IPS-20b (cell line): ENCODE measurements around the gene MAGI2.

Experiments
- H3K27ac ChIP-seq: one replicate; pipeline ENCODE4 v1.5.1; 2013; ENCODE audit warnings: low read length
- H3K27me3 ChIP-seq: 2 replicates; pipeline ENCODE4 v1.6.1; 2013; ENCODE audit warnings: mild to moderate bottlenecking, low read length, inconsistent platforms; ENCODE audit not compliant: insufficient read depth
- H3K36me3 ChIP-seq: 2 replicates; pipeline ENCODE4 v1.6.1; 2013; ENCODE audit warnings: low read depth, mild to moderate bottlenecking, inconsistent platforms, low read length, moderate library complexity; ENCODE audit not compliant: insufficient read depth
- H3K4me1 ChIP-seq: 2 replicates; pipeline ENCODE4 v1.6.1; 2013; ENCODE audit warnings: mild to moderate bottlenecking, control low read depth, inconsistent platforms, low read length, moderate library complexity; ENCODE audit not compliant: insufficient read depth
- H3K4me3 ChIP-seq: 2 replicates; pipeline ENCODE4 v1.5.1; 2013; ENCODE audit warnings: mild to moderate bottlenecking, low read length, inconsistent platforms
- H3K9ac ChIP-seq: 2 replicates; pipeline ENCODE4 v1.6.1; 2013; ENCODE audit warnings: low read depth, mild to moderate bottlenecking, inconsistent platforms, low read length, moderate library complexity
- H3K9me3 ChIP-seq: 2 replicates; pipeline ENCODE4 v1.6.1; 2013; ENCODE audit warnings: mild to moderate bottlenecking, low read depth, low read length, inconsistent platforms; ENCODE audit not compliant: insufficient read depth

MAGI2 gene

GRCh38 chr7:78642751-78643150, 810.7 kb downstream of the MAGI2 start:
- H3K9ac ChIP-seq, result no peak overlapping the region
- H3K4me3 ChIP-seq, result no peak overlapping the region
- no peaks in the 10 kb centered on the region for H3K36me3 ChIP-seq
- H3K4me1 ChIP-seq, result no peaks in the 10 kb centered on the region
- H3K27me3 ChIP-seq, result no peaks in the 10 kb centered on the region
- H3K27ac ChIP-seq, result no peak overlapping the region
- no peaks in the 10 kb centered on the region for H3K9me3 ChIP-seq

DNA sequence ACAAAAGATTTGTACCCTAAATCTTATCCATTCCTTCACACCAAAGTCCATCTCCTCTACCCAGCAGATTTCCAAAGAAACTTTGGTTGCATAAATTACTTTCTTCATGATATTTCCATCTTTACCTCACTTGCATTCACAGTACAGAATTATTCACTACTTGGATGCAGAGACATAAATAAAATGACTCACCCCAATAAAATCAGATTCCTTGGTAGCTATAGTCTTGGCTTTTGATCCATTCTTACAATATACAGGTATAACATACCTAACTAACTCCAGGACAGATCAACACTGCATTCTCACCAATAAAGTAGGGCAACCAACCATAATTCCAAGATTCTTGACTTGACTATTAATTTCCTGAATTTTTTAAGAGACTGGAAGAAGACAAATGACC, 815.1 kb downstream of the MAGI2 start:
- peaks cover 3% of the 10 kb centered on the region; the same call in 1 of the 2 replicates for H3K4me1 ChIP-seq
- H3K9ac ChIP-seq, result no peak overlapping the region
- H3K9me3 ChIP-seq, result no peaks in the 10 kb centered on the region
- H3K27me3 ChIP-seq, result no peaks in the 10 kb centered on the region
- no peak overlapping the region for H3K4me3 ChIP-seq
- no peaks in the 10 kb centered on the region for H3K36me3 ChIP-seq
- H3K27ac ChIP-seq, result no peak overlapping the region

- no peak overlapping the region for H3K9ac ChIP-seq
- H3K4me3 ChIP-seq, result no peak overlapping the region
- no peaks in the 10 kb centered on the region for H3K9me3 ChIP-seq
- H3K36me3 ChIP-seq, result no peaks in the 10 kb centered on the region
- no peak overlapping the region for H3K27ac ChIP-seq
- no peaks in the 10 kb centered on the region for H3K27me3 ChIP-seq
- H3K4me1 ChIP-seq, result peaks cover 3% of the 10 kb centered on the region; the same call in 1 of the 2 replicates
These were observed 816.7 kb downstream of the MAGI2 start for GRCh38 chr7:78636727-78637126.

GRCh38 chr7:78635026-78635793, 818.3 kb downstream of the MAGI2 start:
- no peak overlapping the region for H3K4me3 ChIP-seq
- no peak overlapping the region for H3K9ac ChIP-seq
- no peaks in the 10 kb centered on the region for H3K27me3 ChIP-seq
- H3K4me1 ChIP-seq, result peaks cover 3% of the 10 kb centered on the region; the same call in 1 of the 2 replicates
- H3K36me3 ChIP-seq, result no peaks in the 10 kb centered on the region
- no peak overlapping the region for H3K27ac ChIP-seq
- no peaks in the 10 kb centered on the region for H3K9me3 ChIP-seq

DNA sequence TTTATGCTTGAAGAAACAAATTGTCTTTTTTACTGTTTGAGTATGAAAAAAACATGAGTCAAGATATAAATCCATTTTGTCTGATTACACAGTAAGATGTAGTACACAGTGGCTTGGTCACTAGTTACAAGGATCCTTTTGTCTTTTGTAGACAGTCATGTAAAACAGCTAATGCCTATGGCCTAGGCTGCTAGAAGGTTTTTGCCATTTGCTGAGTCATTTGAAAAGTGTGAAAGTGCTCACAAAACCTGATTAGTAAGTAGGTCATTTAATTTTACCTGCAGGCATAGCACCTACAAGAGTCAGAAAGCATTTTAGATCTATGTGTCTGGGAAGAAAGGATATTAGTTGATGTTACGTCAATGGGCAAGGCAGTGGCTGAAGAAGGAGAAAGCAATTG, 819.4 kb downstream of the MAGI2 start:
- no peak overlapping the region for H3K4me3 ChIP-seq
- H3K9me3 ChIP-seq, result no peaks in the 10 kb centered on the region
- H3K36me3 ChIP-seq, result no peaks in the 10 kb centered on the region
- H3K27me3 ChIP-seq, result no peaks in the 10 kb centered on the region
- peaks cover 3% of the 10 kb centered on the region; the same call in 1 of the 2 replicates for H3K4me1 ChIP-seq
- no peak overlapping the region for H3K9ac ChIP-seq
- H3K27ac ChIP-seq, result no peak overlapping the region

- no peak overlapping the region for H3K9ac ChIP-seq
- no peaks in the 10 kb centered on the region for H3K9me3 ChIP-seq
These were observed 832.5 kb downstream of the MAGI2 start for GRCh38 chr7:78620920-78621319.

DNA sequence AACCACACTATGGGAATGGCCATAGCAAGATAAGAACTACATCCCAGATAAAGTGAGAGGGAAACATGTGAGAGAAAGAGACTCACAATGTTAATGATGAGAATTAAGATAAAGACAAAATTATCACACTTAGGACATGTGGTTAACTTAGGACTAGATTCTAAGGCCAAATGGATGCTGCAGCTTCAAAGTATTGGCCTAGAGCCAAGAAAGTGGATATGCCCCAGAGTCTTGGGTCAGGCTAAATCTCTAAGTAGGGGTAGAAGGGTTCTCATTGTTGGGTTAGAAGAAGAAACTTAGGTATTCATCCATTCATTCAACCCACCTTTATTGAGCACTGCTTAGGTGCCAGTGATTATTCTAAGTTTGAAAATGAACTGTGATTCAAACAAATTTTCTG, 836.9 kb downstream of the MAGI2 start:
- no peaks in the 10 kb centered on the region for H3K27me3 ChIP-seq
- H3K9me3 ChIP-seq, result no peaks in the 10 kb centered on the region
- H3K4me3 ChIP-seq, result no peak overlapping the region
- no peaks in the 10 kb centered on the region for H3K36me3 ChIP-seq
- no peaks in the 10 kb centered on the region for H3K4me1 ChIP-seq
- H3K27ac ChIP-seq, result no peak overlapping the region
- no peak overlapping the region for H3K9ac ChIP-seq

More at GRCh38 chr7:78620920-78621319, 832.5 kb downstream of the MAGI2 start:
- Histone ChIP-seq H3K27ac (no peak overlapping the region), H3K36me3 (0 out of 2 replicates have a peak, but pooled peaks cover 6% of the 10 kb centered on the region), H3K4me1 (no peaks in the 10 kb centered on the region), H3K4me3 (no peak overlapping the region), H3K27me3 (no peaks in the 10 kb centered on the region)

DNA sequence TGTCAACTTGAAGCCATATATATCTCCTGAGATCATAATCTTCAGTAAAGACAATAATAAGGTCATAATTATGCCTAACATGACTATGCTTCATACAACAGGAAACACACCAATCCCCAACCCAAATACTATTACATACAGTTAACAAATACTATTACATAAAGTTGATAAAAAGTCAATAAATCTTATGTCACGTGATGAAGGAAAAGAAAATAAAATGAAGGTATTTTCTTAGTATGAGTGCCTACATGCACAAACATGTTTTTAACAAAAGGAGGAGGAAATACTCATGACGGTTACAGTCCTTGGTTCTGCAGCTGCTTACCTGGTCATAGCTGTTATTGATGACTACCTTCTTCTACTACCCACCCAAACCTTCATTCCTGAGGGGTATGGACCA, 844.2 kb downstream of the MAGI2 start:
- no peak overlapping the region for H3K4me3 ChIP-seq
- H3K27me3 ChIP-seq, result no peaks in the 10 kb centered on the region
- no peak overlapping the region for H3K9ac ChIP-seq
- no peaks in the 10 kb centered on the region for H3K4me1 ChIP-seq
- H3K27ac ChIP-seq, result no peak overlapping the region
- no peaks in the 10 kb centered on the region for H3K36me3 ChIP-seq
- H3K9me3 ChIP-seq, result no peaks in the 10 kb centered on the region

GRCh38 chr7:78607099-78607498, 846.4 kb downstream of the MAGI2 start:
- no peak overlapping the region for H3K9ac ChIP-seq

GRCh38 chr7:78605119-78605518, 848.3 kb downstream of the MAGI2 start:
- Histone ChIP-seq H3K27ac (no peak overlapping the region), H3K4me1 (no peaks in the 10 kb centered on the region), H3K4me3 (no peak overlapping the region), H3K36me3 (no peaks in the 10 kb centered on the region), H3K9ac (no peak overlapping the region), H3K27me3 (no peaks in the 10 kb centered on the region), H3K9me3 (no peaks in the 10 kb centered on the region)

More at GRCh38 chr7:78607099-78607498, 846.4 kb downstream of the MAGI2 start:
- no peaks in the 10 kb centered on the region for H3K36me3 ChIP-seq
- H3K4me1 ChIP-seq, result no peaks in the 10 kb centered on the region
- no peak overlapping the region for H3K27ac ChIP-seq
- H3K27me3 ChIP-seq, result no peaks in the 10 kb centered on the region
- H3K4me3 ChIP-seq, result no peak overlapping the region
- H3K9me3 ChIP-seq, result no peaks in the 10 kb centered on the region

DNA sequence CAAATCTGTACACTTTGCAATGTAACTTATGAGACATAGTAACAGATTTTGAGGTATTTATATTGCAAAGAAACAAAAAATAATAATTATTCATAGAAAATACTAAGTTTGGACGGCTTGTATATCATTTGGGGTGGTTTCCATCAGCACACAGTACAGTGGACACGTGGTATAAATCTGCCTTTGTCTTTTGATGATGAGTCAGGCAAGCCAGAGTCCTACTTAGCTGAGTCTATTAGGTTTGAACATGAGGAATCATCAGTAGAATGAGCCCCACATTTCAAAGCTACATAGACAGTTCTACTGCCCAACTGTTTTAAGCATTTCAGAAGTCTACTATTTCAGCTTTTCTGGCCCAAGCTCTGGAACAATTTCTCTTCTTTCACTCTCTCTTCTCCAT, 851.7 kb downstream of the MAGI2 start:
- Histone ChIP-seq H3K27ac (no peak overlapping the region), H3K36me3 (no peaks in the 10 kb centered on the region), H3K27me3 (no peaks in the 10 kb centered on the region), H3K9me3 (no peaks in the 10 kb centered on the region), H3K4me1 (no peaks in the 10 kb centered on the region), H3K4me3 (no peak overlapping the region), H3K9ac (no peak overlapping the region)

DNA sequence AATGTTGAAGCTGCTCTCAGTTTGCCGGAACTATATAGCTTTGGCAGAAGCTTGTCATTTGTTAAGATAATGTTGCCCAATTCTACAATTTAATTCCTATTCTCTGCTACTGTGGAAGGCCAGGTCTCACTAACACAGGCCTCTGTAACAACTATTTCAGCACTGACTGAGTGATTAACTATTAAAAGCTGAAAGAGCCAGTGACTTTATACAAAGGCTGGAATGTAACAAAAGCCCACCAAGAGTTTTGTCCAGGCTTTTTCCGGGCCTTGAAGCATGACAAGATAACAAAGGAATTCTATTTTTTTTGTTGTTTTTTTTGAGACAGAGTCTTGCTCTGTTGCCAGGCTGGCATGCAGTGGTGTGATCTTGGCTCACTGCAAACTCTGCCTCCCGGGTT, 859.3 kb downstream of the MAGI2 start:
- Histone ChIP-seq H3K9me3 (no peaks in the 10 kb centered on the region), H3K9ac (no peak overlapping the region), H3K36me3 (no peaks in the 10 kb centered on the region), H3K4me1 (no peaks in the 10 kb centered on the region), H3K27ac (no peak overlapping the region), H3K27me3 (no peaks in the 10 kb centered on the region), H3K4me3 (no peak overlapping the region)
